ENCODE measurements around the gene DDX17. TPM values are rescaled to one million over a fixed set of nuclear protein-coding genes. Genes with fewer than 3 reads are reported as not detected.

The DDX17 gene
- total RNA-seq, 1 donor from 2014 or later, result 651 TPM

- Mint-ChIP-seq H3K4me3 (ENCODE audit: low read depth) (no peak overlapping the region), H3K4me1 (ENCODE audit: low read depth) (peaks cover 4% of the 10 kb centered on the region), H3K27ac (no peak overlapping the region), H3K9me3 (ENCODE audit: low read depth) (no peaks in the 10 kb centered on the region), H3K36me3 (ENCODE audit: insufficient read depth) (no peaks in the 10 kb centered on the region), H3K27me3 (peaks cover 49% of the 10 kb centered on the region)
- no peak for DNase-seq (ENCODE audit: low spot score, unreplicated experiment)
- TF ChIP-seq CTCF (IDR thresholded peaks at IDR 0.05; ENCODE audit: unreplicated experiment), result no peak
Observed at GRCh38 chr22:38451404-38451803, 54.7 kb downstream of the DDX17 start.

DNA sequence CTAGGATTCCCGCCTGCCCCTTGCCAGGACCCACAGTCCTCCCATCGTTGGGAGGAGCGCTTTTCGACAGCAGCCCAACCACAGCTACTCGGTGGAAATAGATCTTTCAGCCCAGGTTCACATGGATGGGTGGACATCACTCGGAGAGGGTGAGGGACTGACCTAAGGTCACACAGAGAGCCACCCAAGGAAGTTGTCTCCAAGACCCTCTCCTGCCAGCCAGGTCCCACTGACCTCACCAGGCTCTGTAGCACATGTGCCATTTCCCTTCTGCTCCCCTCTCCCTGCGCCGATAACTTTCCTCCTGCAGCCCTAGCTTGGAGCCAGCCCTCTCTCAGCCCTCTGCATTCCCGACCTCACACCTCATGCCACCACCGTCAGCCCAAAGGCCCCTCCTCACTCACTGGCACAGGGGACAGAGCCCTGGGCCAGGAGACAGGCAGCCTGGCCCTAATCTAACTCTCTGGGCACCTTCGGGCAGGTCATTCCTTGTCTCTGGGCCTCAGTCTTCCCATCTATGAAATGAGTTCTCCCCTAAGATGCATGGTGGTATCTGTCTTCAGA, 55.8 kb downstream of the DDX17 start:
- Mint-ChIP-seq H3K27me3 (peaks cover 48% of the 10 kb centered on the region), H3K4me3 (ENCODE audit: low read depth) (no peak overlapping the region), H3K36me3 (ENCODE audit: insufficient read depth) (no peaks in the 10 kb centered on the region), H3K9me3 (ENCODE audit: low read depth) (no peaks in the 10 kb centered on the region), H3K27ac (no peak overlapping the region), H3K4me1 (ENCODE audit: low read depth) (peaks cover 3% of the 10 kb centered on the region)
- no peak for TF ChIP-seq CTCF (IDR thresholded peaks at IDR 0.05; ENCODE audit: unreplicated experiment)
- no peak for DNase-seq (ENCODE audit: low spot score, unreplicated experiment)

DNA sequence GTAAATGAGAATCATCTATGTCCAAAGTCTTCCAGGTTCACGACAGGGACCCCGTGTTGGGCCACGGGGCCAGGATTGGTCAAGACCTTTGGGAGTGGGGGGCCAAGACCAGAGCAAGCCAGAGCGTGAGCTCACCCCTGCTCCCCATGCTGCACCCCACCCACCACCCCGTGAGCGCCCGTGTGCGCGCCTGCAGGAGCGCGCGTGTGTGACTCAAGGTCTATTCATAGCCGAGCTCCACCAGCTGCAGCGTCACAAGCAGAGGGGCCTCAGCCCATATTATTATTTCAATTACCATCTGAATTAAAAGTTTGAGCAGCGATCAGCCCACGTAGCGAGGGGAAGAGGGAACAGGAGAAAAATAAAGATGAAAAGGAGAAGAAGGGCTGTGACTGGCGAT, 56.3 kb downstream of the DDX17 start:
- no peak for DNase-seq (ENCODE audit: low spot score, unreplicated experiment)
- H3K4me1 Mint-ChIP-seq (ENCODE audit: low read depth), result peaks cover 3% of the 10 kb centered on the region
- no peak overlapping the region for H3K27ac Mint-ChIP-seq
- TF ChIP-seq CTCF (IDR thresholded peaks at IDR 0.05; ENCODE audit: unreplicated experiment), result no peak
- H3K27me3 Mint-ChIP-seq, result peaks cover 50% of the 10 kb centered on the region
- no peak overlapping the region for H3K4me3 Mint-ChIP-seq (ENCODE audit: low read depth)
- H3K36me3 Mint-ChIP-seq (ENCODE audit: insufficient read depth), result no peaks in the 10 kb centered on the region
- H3K9me3 Mint-ChIP-seq (ENCODE audit: low read depth), result no peaks in the 10 kb centered on the region

GRCh38 chr22:38448945-38449745, 57.0 kb downstream of the DDX17 start:
- peaks cover 48% of the 10 kb centered on the region for H3K27me3 Mint-ChIP-seq

More at GRCh38 chr22:38448945-38449745, 57.0 kb downstream of the DDX17 start:
- DNase-seq (ENCODE audit: low spot score, unreplicated experiment), result no peak
- Mint-ChIP-seq H3K27ac (no peak overlapping the region), H3K9me3 (ENCODE audit: low read depth) (no peaks in the 10 kb centered on the region), H3K4me1 (ENCODE audit: low read depth) (no peaks in the 10 kb centered on the region), H3K4me3 (ENCODE audit: low read depth) (no peak overlapping the region), H3K36me3 (ENCODE audit: insufficient read depth) (no peaks in the 10 kb centered on the region)
- no peak for TF ChIP-seq CTCF (IDR thresholded peaks at IDR 0.05; ENCODE audit: unreplicated experiment)
